Measurements from ENCODE around the gene PRKAR2A. TPM values are rescaled to one million over a fixed set of nuclear protein-coding genes. Genes with fewer than 3 reads are reported as not detected.
"Not testable (repeated sequence)": the region's sequence is repeated elsewhere in the genome, so short reads cannot be mapped to it uniquely, and the experiment has no call there.

Gene PRKAR2A
- polyA plus RNA-seq, 4 donors: 38.3 to 47.7 (median 42.8) TPM

DNA sequence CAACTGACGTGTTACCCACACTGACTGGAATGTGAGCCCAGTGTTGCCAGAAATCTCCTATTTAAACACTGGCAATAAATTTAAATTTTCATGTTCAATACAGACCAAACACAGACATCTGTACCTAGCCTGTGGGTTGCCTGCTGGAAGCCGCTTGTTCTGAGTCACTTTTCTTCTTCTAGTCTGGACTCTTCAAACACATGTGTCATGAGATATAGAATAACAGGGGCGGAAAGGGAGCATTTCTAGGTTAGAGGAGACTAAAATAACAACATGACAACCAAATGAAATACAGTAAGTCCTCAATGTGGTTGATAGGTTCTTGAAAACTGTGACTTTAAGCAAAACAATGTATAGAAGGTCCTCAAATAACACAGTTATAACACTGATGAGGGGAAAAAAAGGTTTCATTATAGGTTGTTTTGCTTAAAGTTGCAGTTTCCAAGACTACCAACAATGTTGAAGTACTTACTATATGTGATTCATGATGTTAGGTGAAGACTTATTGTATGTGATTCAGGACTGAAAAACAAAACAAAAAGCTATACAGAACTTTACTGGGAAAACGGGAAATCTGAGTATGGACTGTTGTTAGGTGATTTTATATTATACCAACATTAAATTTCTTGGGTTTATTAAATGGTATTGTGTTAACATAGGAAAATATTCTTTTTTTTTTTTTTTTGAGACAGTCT is 63.1 kb downstream of the PRKAR2A start:
- peak in 1 of 4 donors; percentile 7 for DNase-seq (ENCODE audit: low read depth in 4 of 4, low spot score in 2 of 4)

- no peak for DNase-seq (ENCODE audit: low read depth in 4 of 4, low spot score in 2 of 4)
Observed at GRCh38 chr3:48783304-48783703, 64.4 kb downstream of the PRKAR2A start.

DNA sequence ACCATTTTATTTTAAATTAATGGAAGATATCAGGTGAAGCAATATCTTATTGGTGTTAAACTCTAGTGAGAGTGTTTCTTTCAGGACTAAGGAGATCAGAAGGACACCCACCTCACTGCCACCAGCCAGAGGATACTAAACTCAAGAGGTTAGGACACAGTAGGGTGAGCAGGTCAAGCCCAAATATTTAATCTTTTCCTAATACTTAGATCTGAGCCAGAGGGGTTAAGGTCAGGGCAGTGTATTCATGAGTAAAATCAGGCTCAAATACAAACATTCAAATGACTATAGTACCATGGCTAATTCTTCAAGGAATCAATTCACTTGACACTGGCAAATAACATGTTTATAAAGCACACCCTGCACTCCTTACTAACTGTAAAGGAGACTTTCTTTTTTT is 65.6 kb downstream of the PRKAR2A start:
- no peak for DNase-seq (ENCODE audit: low read depth in 4 of 4, low spot score in 2 of 4)

DNA sequence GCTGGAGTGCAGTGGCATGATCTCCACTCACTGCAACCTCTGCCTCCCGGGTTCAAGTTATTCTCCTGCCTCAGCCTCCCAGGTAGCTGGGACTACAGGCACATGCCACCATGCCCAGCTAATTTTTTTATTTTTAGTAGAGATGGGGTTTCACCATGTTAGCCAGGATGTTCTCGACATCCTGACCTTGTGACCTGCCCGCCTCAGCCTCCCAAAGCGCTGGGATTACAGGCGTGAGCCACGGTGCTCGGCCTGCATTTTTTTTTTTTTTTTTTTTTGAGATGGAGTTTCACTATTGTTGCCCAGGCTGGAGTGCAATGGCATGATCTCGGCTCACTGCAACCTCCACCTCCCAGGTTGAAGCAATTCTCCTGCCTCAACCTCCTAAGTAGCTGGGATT is 69.1 kb downstream of the PRKAR2A start:
- DNase-seq (ENCODE audit: low read depth in 4 of 4, low spot score in 2 of 4): not testable (repeated sequence)

DNA sequence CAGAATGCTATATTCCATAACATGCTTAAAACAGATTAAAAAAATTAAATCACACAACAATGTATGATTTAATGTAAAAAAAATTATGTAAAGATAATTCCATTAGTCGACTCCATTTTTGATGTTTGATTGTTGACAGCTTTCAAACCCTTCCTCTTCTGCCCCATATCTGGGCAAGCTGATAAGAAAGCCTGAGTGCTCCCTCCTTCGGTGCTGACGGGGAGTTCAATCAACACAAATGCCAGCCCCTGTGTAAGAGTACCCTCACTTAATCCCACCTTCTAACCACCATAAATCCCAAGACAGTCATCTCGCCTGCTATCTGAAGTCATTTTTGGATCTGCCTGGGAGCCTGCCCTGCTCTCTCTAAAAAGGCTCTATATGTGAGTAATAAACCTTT is 70.8 kb downstream of the PRKAR2A start:
- DNase-seq (ENCODE audit: low read depth in 4 of 4, low spot score in 2 of 4): no peak

DNA sequence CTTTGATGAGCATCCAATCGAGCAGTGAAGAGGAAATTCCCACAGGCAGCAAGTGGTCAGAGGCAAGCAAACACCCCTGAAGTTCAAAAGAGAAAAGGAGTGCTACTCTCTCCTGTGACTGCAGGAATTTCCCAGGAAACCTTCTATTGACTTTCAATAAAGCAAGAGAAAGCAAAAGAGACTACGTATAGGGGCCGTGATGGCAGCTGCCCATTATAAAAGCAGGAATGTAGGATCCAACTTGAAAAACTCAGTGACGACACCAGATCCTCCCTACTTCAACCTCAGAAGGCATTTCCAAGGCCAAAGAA is 77.5 kb downstream of the PRKAR2A start:
- DNase-seq (ENCODE audit: low read depth in 4 of 4, low spot score in 2 of 4): no peak

GRCh38 chr3:48765376-48765775 is 82.3 kb downstream of the PRKAR2A start:
- no peak for DNase-seq (ENCODE audit: low read depth in 4 of 4, low spot score in 2 of 4)

DNA sequence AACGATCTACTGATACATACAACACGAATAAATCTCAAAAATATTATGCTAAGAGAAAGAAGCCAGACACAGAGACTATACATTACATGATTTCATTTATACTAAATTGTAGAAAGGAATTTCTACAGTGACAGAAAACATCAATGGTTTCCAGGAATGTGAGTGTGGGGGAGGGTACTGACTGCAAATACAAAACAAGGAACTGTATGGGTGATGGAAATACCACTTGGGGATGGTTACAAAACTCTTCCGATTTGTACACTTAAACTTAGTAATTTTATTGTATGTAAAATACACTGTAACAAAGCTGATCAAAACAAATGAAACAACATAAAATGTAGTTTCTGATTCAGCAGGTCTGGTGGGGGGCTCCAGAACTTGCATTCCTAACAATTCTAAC is 84.9 kb downstream of the PRKAR2A start:
- no peak for DNase-seq (ENCODE audit: low read depth in 4 of 4, low spot score in 2 of 4)

DNA sequence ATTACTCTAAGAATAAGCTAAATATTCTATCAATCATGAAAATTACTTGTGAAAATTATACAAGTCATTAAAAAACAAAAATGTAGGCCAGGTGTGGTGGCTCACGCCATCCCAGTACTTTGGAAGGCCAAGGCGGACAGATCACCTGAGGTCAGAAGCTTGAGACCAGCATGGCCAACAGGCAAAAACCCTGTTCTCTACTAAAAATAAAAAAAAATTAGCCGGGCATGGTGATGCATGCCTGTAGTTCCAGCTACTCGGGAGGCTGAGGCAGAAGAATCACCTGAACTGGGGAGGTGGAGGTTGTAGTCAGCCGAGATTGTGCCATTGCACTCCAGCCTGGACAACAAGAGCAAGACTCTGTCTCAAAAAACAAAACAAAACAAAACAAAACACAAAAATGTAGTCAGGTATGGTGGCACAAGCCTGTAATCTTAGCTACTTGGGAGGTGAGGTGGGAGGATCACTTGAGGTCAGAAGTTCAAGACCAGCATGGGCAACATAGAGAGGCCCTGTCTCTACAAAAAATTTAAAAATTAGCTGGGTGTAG is 87.6 kb downstream of the PRKAR2A start:
- DNase-seq (ENCODE audit: low read depth in 4 of 4, low spot score in 2 of 4): not testable (repeated sequence)

DNA sequence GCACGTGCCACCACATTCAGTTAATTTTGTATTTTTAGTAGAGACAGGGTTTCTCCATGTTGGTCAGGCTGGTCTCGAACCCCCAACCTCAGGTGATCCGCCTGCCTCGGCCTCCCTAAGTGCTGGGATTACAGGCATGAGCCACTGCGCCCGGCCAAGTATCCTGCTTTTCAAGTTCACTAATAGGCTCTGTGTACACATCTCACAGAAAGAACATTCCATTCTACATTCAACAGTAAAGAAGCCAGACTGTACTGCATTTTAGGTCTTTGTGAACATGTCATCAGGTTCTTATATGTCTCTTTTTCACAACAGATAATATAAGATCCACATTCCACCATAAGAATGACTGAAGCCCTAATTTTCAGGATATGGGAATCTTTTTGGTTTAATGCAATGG is 88.1 kb downstream of the PRKAR2A start:
- not testable (repeated sequence) for DNase-seq (ENCODE audit: low read depth in 4 of 4, low spot score in 2 of 4)

- no peak for DNase-seq (ENCODE audit: low read depth in 4 of 4, low spot score in 2 of 4)
Observed at GRCh38 chr3:48759071-48759470, 88.6 kb downstream of the PRKAR2A start.

- no peak for DNase-seq (ENCODE audit: low read depth in 4 of 4, low spot score in 2 of 4)
Observed at GRCh38 chr3:48756640-48757039, 91.0 kb downstream of the PRKAR2A start.

DNA sequence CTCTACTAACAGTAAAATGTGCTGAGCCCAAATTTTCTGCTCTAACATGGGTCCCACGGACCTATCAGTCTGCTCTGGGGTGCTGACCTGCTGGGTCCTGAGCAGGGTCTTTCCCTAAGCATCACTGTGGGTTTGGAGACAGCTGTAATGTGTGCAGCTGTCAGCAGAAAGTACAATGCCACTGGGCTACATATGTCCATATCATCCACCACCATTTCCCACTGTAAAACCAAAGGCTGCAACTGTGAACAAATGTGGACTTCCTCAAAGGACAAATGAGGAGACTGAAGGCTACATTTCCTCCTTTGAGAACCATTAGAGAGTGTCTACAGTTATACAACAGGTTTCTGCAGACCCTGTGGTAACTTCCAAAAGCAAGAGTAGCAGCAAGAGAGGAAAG is 96.8 kb downstream of the PRKAR2A start:
- DNase-seq (ENCODE audit: low read depth in 4 of 4, low spot score in 2 of 4): no peak

DNA sequence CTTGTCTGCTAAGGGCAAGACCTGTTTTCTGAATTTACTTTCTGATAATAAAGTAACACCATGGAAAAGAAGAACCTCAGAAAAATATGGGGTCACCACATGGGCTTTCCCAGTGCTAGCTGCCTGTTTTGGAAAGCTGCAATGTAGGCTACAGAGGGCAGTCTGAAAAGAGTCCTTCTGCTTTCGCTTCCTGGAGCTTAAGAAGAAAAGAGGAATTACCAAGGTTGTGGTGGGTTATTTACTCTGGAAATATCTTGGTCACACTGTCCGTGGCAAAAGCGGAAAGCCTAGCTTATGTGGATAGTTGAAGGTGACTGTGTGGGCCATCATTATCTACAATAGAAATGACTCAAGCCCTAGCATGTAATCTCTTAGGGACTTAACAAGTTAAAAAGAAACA is 98.9 kb downstream of the PRKAR2A start:
- no peak for DNase-seq (ENCODE audit: low read depth in 4 of 4, low spot score in 2 of 4)

DNA sequence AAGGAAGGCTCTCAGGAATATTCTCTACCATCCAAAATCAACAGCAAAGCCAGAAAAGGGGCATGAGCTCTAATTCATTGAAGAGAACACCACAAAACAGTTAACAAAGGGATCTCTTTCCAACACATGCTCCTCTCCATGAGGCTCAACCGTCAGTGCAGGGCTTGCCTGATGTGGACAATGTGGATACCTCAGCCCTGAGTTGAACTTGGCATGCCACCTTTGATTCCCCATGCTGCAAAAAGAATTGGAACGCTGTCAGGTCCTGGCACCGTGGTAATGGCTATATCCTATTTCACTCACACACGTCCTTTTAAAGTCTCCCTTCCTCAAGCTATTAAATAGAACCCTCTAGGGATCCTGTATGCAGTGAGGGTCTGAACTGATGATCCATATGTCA is 100.0 kb downstream of the PRKAR2A start:
- DNase-seq (ENCODE audit: low read depth in 4 of 4, low spot score in 2 of 4): no peak

GRCh38 chr3:48747015-48747615 is 100.6 kb downstream of the PRKAR2A start:
- DNase-seq (ENCODE audit: low read depth in 4 of 4, low spot score in 2 of 4): no peak

DNA sequence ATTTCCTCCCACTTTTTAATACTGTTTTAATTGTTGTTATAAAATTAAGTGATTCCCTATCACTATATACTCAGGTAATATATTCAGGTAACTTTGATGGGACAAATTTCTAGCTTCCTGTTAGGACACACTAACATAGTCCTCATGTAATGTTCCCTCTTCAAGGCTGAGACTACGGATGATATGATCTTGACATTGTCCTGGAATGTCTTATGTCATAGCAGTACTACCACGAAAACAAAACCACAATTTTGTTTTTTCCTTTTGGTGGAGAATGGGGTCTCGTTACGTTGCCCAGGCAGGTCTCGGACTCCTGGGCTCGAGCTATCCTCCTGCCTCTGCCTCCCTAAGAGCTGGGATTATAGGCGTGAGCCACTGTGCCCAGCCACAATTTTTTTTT is 103.9 kb downstream of the PRKAR2A start:
- DNase-seq (ENCODE audit: low read depth in 4 of 4, low spot score in 2 of 4): no peak

- DNase-seq (ENCODE audit: low read depth in 4 of 4, low spot score in 2 of 4): not testable (repeated sequence)
Observed at GRCh38 chr3:48741226-48741625, 106.4 kb downstream of the PRKAR2A start.

DNA sequence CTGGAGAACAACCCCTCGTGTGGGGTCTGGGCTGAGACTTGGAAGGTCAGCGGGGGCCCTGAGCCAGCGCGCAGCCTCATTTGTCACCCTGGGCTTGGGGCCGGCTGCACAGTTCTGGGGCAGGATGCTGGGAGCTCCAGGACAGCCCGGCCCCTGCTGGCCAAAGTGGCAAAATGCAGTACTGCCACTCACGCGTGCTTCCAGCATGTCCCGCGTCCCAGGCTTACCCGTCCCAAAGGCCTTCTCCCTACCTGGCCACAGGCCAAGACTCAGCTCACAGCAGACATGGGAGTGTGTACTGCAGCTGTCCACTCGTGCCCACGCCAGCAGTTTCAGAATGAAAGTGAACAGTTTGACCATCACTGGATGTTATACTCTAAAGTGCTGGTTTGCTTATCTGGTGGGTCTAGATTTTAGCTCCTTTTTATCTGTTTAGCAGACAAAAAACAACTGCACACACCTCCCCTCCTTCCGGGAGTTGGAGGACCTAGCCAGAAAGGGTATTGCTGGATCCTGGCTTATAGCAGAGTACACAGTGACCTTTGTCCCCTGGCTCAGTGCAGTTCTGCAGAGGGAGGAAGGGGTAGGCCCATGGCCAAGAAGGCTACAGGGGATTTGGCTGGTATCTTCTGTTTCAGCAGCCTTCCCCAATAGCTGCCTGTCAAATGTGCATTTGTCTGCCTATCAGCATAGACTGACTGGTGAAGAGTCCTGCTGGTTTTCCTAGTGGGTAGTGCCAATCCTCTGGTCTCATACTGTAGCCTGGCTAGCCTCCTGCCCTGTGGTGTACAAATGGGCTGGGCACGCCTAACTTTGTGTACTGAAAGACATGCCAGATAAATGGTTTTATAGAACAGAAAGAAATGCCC is 107.5 kb downstream of the PRKAR2A start:
- DNase-seq (ENCODE audit: low read depth in 4 of 4, low spot score in 2 of 4): no peak

GRCh38 chr3:48739617-48739954 is 108.1 kb downstream of the PRKAR2A start:
- no peak for DNase-seq (ENCODE audit: low read depth in 4 of 4, low spot score in 2 of 4)

- DNase-seq (ENCODE audit: low read depth in 4 of 4, low spot score in 2 of 4): no peak
Observed at GRCh38 chr3:48738926-48739616, 108.6 kb downstream of the PRKAR2A start.
